ENCODE results near the gene MTA1.

The MTA1 gene

GRCh38 chr14:105389534-105389933 lies 30.1 kb upstream of the MTA1 start:
- Histone ChIP-seq H3K4me1 (ENCODE audit: insufficient read depth, low read length) (peaks cover 3% of the 10 kb centered on the region), H3K27ac (ENCODE audit: low read depth, low read length) (no peak overlapping the region), H3K4me3 (ENCODE audit: low read depth in 1 of 2, low read length in 2 of 2) (no peak overlapping the region), H3K27me3 (ENCODE audit: control insufficient read depth in 1 of 2, insufficient read depth in 2 of 2, low read length in 2 of 2) (no peaks in the 10 kb centered on the region), H3K9me3 (ENCODE audit: low read length) (no peaks in the 10 kb centered on the region), H3K36me3 (ENCODE audit: insufficient read depth, low read length) (peaks cover 3% of the 10 kb centered on the region), H3K9ac (ENCODE audit: low read length) (no peak overlapping the region)

GRCh38 chr14:105389976-105390848 lies 29.4 kb upstream of the MTA1 start:
- H3K9ac ChIP-seq (ENCODE audit: low read length): no peak overlapping the region
- no peak overlapping the region for H3K27ac ChIP-seq (ENCODE audit: low read depth, low read length)
- no peak overlapping the region for H3K4me3 ChIP-seq (ENCODE audit: low read depth in 1 of 2, low read length in 2 of 2)
- no peaks in the 10 kb centered on the region for H3K27me3 ChIP-seq (ENCODE audit: control insufficient read depth in 1 of 2, insufficient read depth in 2 of 2, low read length in 2 of 2)
- peaks cover 3% of the 10 kb centered on the region for H3K36me3 ChIP-seq (ENCODE audit: insufficient read depth, low read length)
- no peaks in the 10 kb centered on the region for H3K9me3 ChIP-seq (ENCODE audit: low read length)
- H3K4me1 ChIP-seq (ENCODE audit: insufficient read depth, low read length): peaks cover 3% of the 10 kb centered on the region

- H3K9ac ChIP-seq (ENCODE audit: low read length): no peak overlapping the region
- H3K36me3 ChIP-seq (ENCODE audit: insufficient read depth, low read length): peaks cover 3% of the 10 kb centered on the region
- peaks cover 3% of the 10 kb centered on the region for H3K4me1 ChIP-seq (ENCODE audit: insufficient read depth, low read length)
- no peak overlapping the region for H3K4me3 ChIP-seq (ENCODE audit: low read depth in 1 of 2, low read length in 2 of 2)
- H3K27me3 ChIP-seq (ENCODE audit: control insufficient read depth in 1 of 2, insufficient read depth in 2 of 2, low read length in 2 of 2): no peaks in the 10 kb centered on the region
- H3K9me3 ChIP-seq (ENCODE audit: low read length): no peaks in the 10 kb centered on the region
- H3K27ac ChIP-seq (ENCODE audit: low read depth, low read length): no peak overlapping the region
Observed at GRCh38 chr14:105390849-105391500, 28.7 kb upstream of the MTA1 start.

GRCh38 chr14:105391541-105391940 lies 28.1 kb upstream of the MTA1 start:
- no peak overlapping the region for H3K27ac ChIP-seq (ENCODE audit: low read depth, low read length)
- no peak overlapping the region for H3K9ac ChIP-seq (ENCODE audit: low read length)
- no peak overlapping the region for H3K4me3 ChIP-seq (ENCODE audit: low read depth in 1 of 2, low read length in 2 of 2)
- no peaks in the 10 kb centered on the region for H3K9me3 ChIP-seq (ENCODE audit: low read length)
- peaks cover 3% of the 10 kb centered on the region for H3K36me3 ChIP-seq (ENCODE audit: insufficient read depth, low read length)
- H3K4me1 ChIP-seq (ENCODE audit: insufficient read depth, low read length): peaks cover 3% of the 10 kb centered on the region
- no peaks in the 10 kb centered on the region for H3K27me3 ChIP-seq (ENCODE audit: control insufficient read depth in 1 of 2, insufficient read depth in 2 of 2, low read length in 2 of 2)

- no peak overlapping the region for H3K27ac ChIP-seq (ENCODE audit: low read depth, low read length)
- no peaks in the 10 kb centered on the region for H3K9me3 ChIP-seq (ENCODE audit: low read length)
- H3K36me3 ChIP-seq (ENCODE audit: insufficient read depth, low read length): peaks cover 3% of the 10 kb centered on the region
- peaks cover 6% of the 10 kb centered on the region for H3K4me1 ChIP-seq (ENCODE audit: insufficient read depth, low read length)
- no peak overlapping the region for H3K9ac ChIP-seq (ENCODE audit: low read length)
- no peak overlapping the region for H3K4me3 ChIP-seq (ENCODE audit: low read depth in 1 of 2, low read length in 2 of 2)
- no peaks in the 10 kb centered on the region for H3K27me3 ChIP-seq (ENCODE audit: control insufficient read depth in 1 of 2, insufficient read depth in 2 of 2, low read length in 2 of 2)
Observed at GRCh38 chr14:105392131-105393090, 27.2 kb upstream of the MTA1 start.

- peaks cover 3% of the 10 kb centered on the region for H3K36me3 ChIP-seq (ENCODE audit: insufficient read depth, low read length)
- no peak overlapping the region for H3K4me3 ChIP-seq (ENCODE audit: low read depth in 1 of 2, low read length in 2 of 2)
- H3K9ac ChIP-seq (ENCODE audit: low read length): no peak overlapping the region
- H3K27ac ChIP-seq (ENCODE audit: low read depth, low read length): no peak overlapping the region
- no peaks in the 10 kb centered on the region for H3K9me3 ChIP-seq (ENCODE audit: low read length)
- no peaks in the 10 kb centered on the region for H3K27me3 ChIP-seq (ENCODE audit: control insufficient read depth in 1 of 2, insufficient read depth in 2 of 2, low read length in 2 of 2)
- peaks cover 10% of the 10 kb centered on the region for H3K4me1 ChIP-seq (ENCODE audit: insufficient read depth, low read length)
Observed at GRCh38 chr14:105393151-105393550, 26.5 kb upstream of the MTA1 start.

GRCh38 chr14:105394714-105395537 lies 24.7 kb upstream of the MTA1 start:
- Histone ChIP-seq H3K9me3 (ENCODE audit: low read length) (no peaks in the 10 kb centered on the region), H3K9ac (ENCODE audit: low read length) (no peak overlapping the region), H3K27ac (ENCODE audit: low read depth, low read length) (no peak overlapping the region), H3K4me1 (ENCODE audit: insufficient read depth, low read length) (peaks cover 18% of the 10 kb centered on the region), H3K27me3 (ENCODE audit: control insufficient read depth in 1 of 2, insufficient read depth in 2 of 2, low read length in 2 of 2) (no peaks in the 10 kb centered on the region), H3K36me3 (ENCODE audit: insufficient read depth, low read length) (peaks cover 6% of the 10 kb centered on the region), H3K4me3 (ENCODE audit: low read depth in 1 of 2, low read length in 2 of 2) (no peak overlapping the region)

GRCh38 chr14:105395538-105395854 lies 24.1 kb upstream of the MTA1 start:
- Histone ChIP-seq H3K27me3 (ENCODE audit: control insufficient read depth in 1 of 2, insufficient read depth in 2 of 2, low read length in 2 of 2) (no peaks in the 10 kb centered on the region), H3K27ac (ENCODE audit: low read depth, low read length) (no peak overlapping the region), H3K9me3 (ENCODE audit: low read length) (no peaks in the 10 kb centered on the region), H3K4me3 (ENCODE audit: low read depth in 1 of 2, low read length in 2 of 2) (no peak overlapping the region), H3K4me1 (ENCODE audit: insufficient read depth, low read length) (peaks cover 21% of the 10 kb centered on the region), H3K9ac (ENCODE audit: low read length) (no peak overlapping the region), H3K36me3 (ENCODE audit: insufficient read depth, low read length) (peaks cover 12% of the 10 kb centered on the region)

- H3K4me3 ChIP-seq (ENCODE audit: low read depth in 1 of 2, low read length in 2 of 2): peak overlapping the region; percentile 76 to 82
- H3K36me3 ChIP-seq (ENCODE audit: insufficient read depth, low read length): peaks cover 16% of the 10 kb centered on the region
- H3K9ac ChIP-seq (ENCODE audit: low read length): no peak overlapping the region
- H3K9me3 ChIP-seq (ENCODE audit: low read length): no peaks in the 10 kb centered on the region
- no peaks in the 10 kb centered on the region for H3K27me3 ChIP-seq (ENCODE audit: control insufficient read depth in 1 of 2, insufficient read depth in 2 of 2, low read length in 2 of 2)
- peaks cover 21% of the 10 kb centered on the region for H3K4me1 ChIP-seq (ENCODE audit: insufficient read depth, low read length)
- peak overlapping the region; percentile 69 for H3K27ac ChIP-seq (ENCODE audit: low read depth, low read length)
Observed at GRCh38 chr14:105397350-105397931, 22.2 kb upstream of the MTA1 start.

GRCh38 chr14:105398044-105398725 lies 21.4 kb upstream of the MTA1 start, which contains the start of gene TEX22:
TEX22 (plus strand) TSS chr14:105398538; CDS start chr14:105399341, 803 bp downstream.
- Histone ChIP-seq H3K4me1 (ENCODE audit: insufficient read depth, low read length) (peaks cover 21% of the 10 kb centered on the region), H3K9me3 (ENCODE audit: low read length) (no peaks in the 10 kb centered on the region), H3K27me3 (ENCODE audit: control insufficient read depth in 1 of 2, insufficient read depth in 2 of 2, low read length in 2 of 2) (no peaks in the 10 kb centered on the region), H3K4me3 (ENCODE audit: low read depth in 1 of 2, low read length in 2 of 2) (peak within 1 kb of the TSS; percentile 76 to 82), H3K36me3 (ENCODE audit: insufficient read depth, low read length) (peaks cover 16% of the 10 kb centered on the region), H3K27ac (ENCODE audit: low read depth, low read length) (peak within 1 kb of the TSS; percentile 69), H3K9ac (ENCODE audit: low read length) (peak within 1 kb of the TSS; percentile 74)
